Activated CD4-positive, alpha-beta T cell treated with anti-CD3 and anti-CD28 coated beads, Interleukin-2, Interleukin-6, amounts not matched to agents 100 ng/mL and 50 ng/mL, durations not matched to agents 16 hours and 8 hours (primary cell): ENCODE data around the gene SBNO1.
"Not testable (repeated sequence)": the region's sequence is repeated elsewhere in the genome, so short reads cannot be mapped to it uniquely, and the experiment has no call there.

Experiments used
- DNase-seq: peaks from one replicate; pipeline ENCODE4 v3.0.0-alpha.2; 2020

The SBNO1 gene

DNA sequence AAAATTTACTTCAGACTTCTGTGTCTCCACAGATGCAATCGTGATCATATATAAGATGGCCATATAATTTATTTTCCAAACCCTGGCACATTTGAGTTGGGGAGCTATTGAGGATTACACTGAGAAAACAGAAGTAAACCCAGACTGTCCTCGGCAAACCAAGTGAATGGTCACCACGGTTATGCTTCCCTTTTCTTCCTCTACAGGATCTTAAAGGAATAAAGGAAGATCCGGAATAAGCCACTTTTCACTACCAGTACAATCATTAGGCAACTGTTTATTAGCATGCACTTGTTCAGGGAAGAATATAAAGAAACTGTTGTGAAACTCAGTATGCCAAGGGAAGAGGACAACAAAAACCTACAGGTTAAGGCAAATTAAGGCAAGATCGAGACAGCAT, 27.6 kb downstream of the SBNO1 start:
- DNase-seq: no peak

DNA sequence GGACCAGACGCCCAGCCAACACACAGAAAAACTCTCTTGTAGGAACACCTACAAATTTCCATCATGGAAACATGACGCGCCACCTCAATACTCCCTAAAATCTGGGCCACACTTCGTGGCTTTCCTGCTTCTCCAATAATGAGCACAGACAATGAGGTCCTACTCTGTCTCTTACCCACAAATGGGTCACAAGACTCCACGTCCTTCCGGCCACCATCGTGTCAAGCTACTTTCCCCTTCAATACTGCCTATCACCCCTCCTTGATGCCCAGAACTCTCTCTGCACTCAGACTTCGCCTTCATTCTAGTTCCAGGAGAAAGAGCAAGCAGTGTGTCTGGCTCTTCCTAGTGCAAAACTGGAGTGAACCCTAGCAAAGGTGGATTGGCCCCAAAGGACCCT, 28.1 kb downstream of the SBNO1 start:
- DNase-seq: no peak

DNA sequence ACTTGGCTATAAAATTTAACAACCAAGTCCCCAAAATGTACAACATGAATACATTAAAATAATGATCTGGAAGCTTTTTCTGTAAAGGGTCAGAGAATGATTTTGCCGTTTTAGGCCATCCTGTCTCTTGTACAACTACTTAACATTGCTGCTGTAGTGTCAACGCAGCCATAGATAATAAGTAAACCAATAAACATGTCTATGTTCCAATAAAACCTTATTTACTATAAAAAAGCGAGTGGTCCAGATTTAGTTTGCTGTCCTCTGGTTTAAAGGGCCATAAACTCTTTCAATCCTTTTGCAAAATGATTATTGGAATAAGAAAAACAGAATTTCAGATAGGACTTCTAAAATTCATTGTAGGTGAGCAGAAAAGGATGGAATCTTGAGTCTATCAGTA, 29.2 kb downstream of the SBNO1 start:
- DNase-seq: no peak

DNA sequence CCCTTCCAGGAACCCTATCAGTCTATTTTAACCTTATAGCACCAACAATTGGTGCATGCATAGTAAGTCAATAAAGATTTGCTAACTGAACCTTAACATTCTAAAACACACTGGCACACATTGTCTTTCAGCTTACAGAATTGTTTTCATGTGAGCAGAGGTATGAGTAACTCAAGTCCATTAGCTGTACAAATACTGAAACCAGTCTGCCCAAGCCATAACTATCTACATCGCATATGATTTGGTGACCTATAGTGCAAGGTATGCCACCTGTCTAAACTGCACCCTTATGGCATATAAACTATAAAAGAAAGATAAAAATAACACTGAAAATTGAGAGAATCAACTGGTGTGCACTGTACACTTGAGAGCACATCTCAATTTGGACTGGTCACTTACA, 34.8 kb downstream of the SBNO1 start:
- DNase-seq: no peak

DNA sequence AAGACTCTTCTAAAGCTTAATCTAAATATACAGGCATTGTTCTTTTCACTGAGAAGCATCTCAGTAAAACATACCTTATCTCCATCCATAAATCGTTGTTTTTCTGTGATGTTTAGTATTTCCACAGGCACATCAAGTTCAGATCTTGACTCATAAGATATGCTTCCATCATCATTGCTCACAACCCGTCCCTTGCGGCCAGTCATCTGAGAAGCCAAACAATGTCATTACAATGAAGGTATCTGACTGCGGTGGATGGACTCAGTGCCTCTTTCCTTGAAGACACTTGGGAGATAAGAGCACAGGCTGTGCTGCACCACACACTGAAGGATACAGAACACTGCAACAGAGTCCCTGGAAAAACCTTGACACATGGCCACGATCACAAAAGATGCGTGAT, 44.8 kb downstream of the SBNO1 start:
- DNase-seq: no peak

DNA sequence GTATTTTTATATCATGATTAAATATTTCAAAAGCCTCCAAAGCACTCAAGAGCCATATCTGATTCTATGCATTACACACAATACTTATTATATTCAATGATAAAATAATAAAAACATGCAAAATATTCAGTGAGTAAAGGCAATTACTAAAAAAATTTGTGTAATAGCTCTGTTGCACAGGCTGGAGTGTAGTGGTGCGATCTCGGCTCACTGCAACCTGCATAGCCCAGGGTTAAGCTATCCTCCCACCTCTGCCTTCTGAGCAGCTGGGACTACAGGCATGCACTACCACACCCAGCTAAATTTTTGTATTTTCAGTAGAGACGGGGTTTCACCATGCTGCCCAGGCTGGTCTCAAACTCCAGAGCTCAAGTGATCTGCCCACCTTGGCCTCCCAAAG, 45.4 kb downstream of the SBNO1 start:
- no peak for DNase-seq

DNA sequence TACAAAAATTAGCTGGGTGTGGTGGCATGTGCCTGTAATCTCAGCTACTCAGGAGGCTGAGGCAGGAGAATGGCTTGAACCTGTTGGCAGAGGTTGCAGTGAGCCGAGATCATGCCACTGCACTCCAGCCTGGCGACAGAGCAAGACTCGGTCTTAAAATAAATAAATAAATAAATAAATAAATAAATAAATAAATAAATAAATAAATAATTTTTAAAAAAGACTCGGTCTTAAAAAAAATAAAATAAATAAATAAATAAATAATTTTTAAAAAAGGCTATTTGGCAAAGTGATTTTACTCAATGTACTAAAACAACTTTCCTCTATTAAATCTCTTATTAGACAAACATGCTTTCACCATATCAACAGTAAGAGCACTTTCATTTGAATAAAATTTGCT, 51.6 kb downstream of the SBNO1 start:
- not testable (repeated sequence) for DNase-seq

DNA sequence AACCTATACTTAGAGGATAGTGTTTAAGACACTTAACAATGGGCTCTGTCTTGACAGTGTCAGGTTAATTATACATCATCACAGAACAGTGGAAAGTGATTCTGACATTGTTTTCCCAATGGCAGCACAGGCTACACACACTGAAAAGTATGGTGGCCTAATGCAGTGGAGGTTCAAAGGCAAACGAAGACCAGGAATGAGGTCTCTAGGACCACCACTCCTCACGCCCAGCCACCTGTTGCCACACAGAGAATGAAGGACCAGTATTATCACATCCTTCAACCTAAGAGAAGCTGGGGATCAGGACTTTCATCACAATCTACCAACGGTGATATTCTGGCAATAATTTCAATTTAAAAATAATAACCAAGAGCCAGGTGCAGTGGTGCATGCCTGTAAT, 58.4 kb downstream of the SBNO1 start:
- DNase-seq: no peak

DNA sequence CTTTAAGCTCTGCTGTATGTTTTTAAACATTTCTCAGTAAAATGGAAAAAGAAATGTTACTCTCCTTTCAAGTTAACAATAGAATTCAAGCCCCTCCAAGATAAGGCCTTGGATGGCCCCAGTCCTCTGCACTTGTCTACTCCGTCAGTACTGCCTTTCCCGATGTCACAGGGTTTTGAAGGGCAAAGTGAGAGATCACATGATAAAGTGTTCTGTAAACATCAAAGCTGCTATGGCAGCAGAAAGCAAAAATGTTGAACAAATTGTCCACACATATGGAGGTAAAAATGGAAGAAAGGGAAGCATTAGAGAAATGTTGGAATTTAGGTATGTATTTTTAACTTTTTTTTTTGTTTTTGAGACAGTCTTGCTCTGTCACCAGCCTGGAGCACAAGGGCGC, 59.5 kb downstream of the SBNO1 start:
- DNase-seq: no peak

DNA sequence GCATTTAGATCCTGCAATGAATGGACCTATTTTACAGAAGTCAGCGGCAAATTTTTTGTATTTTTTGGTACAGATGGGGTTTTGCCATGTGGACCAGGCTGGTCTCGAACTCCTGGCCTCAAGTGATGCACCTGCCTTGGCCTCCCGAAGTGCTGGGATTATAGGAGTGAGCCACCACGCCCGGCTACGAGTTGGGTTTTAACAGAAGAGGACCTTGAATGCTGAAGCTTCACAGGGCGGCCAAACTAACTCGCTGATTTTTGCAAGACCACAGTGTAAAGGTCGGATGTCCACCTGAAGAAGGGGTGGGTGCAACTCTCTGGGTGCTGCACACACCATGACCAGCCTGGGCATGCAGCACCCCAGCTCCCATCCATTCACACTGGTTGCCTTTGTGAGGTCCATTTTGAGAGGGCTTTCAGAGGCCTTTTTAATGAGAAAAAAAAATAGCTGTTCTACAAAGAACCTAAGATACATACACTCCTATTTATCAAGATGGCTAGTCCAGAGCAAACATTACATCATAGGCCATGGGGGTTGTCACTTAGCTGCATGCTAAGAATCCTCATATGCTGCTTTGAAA, 71.4 kb downstream of the SBNO1 start:
- DNase-seq: no peak

DNA sequence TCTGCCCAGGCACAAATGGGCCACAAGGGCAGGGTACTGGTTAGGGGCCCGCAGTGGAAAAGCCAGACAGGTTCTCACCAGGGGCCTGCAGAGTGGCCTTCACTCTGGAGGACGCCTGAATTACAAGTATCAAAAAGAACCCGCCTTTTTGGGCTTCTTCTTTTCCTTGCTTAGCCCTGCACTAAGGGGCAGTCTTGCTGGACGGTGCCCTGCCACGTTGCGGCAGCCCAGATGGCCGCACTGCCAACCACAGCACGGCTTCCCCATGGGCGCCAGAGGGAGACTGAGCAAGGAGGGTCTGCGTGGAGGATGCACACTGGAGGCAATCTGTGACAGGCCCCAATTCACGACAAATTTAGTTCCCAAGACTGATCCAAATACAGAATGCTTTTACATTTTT, 74.7 kb downstream of the SBNO1 start:
- no peak for DNase-seq

DNA sequence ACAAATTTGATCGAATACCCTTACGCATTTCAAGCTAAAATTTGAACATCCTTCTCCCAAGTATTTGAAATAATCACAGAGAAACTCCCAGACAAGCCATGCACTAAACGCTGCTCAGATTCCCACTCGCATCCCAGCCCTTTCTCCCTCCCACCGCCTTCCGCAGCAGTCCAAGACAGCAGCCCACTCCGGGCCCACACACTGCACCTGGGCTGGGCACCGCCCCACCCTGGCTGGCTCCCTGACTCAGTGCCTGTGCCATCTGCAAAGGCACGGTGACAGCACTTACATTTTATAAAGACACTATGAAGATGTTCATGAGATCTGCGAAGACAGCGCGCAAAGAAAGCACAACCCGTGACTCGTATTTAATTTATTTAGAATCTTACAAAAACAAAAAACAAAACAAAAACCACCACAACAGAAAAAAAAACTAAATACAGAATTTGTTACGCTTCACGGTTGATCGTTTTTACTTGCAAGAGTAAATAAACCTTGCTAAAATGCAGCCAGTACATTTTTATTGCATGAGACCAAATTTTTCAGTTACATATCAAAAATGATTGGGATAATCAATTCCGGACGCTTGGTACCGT, 75.8 kb downstream of the SBNO1 start:
- no peak for DNase-seq

DNA sequence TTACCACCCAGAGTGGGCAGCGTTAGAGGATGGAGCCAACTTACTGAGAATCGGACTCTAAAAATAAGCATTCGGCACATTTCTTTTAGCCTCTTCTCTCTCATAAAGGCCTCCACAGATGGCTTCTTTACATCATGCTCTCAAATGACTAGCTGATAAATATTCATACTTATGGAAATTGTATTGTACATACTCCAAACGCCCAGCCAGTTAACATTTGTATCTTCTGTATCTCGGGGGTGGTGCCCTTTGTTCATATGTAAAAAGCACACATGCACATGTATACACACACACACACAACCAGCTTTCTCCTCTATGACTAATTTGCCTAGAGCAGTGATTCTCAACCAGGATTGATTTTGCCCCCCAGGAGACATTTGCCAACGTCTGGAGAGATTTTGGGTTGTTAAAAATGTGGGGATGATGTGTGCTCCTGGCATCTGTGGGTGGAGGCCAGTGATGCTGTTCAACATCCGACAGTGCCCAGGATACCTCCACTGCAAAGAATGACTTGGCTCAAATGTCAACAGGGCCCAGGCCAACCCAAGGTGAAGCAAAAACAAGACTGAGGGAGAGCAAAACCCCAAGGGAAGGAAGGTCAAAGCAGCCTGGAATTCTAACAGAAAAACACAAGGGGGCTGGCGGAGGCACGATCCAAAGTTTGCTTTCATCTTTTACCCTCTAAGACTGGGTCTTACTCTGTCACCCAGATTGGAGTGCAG, 77.8 kb downstream of the SBNO1 start:
- no peak for DNase-seq

DNA sequence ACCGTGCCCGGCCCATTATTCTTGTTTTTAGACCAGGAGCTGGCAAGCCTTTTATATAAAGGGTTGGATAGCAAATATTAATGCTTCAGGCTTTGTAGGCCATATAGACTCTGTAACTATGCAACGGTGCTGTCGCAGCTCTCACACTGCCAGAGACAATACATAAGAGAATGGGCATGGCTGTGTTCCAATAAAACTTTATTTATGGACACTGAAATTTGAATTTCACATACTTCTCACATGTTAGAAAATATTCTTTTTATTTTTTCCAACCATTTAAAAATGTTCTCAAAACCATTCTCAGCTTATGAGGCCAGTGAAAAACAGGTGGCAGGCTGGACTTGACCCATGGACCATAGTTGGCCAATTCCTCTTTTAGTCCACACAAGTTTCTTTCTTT, 80.0 kb downstream of the SBNO1 start:
- DNase-seq: no peak

DNA sequence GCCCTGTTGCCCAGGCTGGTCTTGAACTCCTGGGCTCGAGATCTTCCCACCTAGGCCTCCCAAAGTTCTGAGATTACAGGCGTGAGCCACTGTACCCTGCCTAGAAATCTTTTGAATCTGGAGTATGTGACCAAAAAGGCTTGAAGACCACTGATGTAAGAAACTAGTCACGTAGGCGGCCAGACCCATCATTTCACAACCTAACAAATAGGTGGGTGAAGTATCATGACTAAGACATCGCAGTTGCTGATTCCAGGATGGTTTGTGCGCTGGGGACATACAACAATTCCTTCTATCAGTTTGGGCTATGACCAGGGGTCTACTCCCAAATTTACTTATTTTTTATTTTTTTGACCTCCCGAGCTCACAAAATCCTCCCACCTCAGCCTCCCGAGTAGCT, 81.2 kb downstream of the SBNO1 start:
- DNase-seq: no peak

DNA sequence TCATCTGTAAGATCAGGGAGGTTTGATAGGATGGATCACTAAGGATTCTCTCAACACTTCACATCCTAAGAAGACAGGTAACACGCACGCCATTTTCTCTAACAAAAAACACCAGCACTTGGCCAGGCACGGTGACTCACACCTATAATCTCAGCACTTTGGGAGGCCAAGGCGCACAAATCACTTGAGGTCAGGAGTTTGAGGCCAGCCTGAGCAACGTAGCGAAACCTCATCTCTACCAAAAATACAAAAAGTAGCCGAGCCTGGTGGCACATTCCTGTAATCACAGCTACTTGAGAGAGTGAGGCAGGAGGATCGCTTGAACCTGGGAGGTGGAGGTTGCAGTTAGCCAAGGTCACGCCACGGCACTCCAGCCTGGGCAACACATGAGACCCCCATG, 82.5 kb downstream of the SBNO1 start:
- no peak for DNase-seq

DNA sequence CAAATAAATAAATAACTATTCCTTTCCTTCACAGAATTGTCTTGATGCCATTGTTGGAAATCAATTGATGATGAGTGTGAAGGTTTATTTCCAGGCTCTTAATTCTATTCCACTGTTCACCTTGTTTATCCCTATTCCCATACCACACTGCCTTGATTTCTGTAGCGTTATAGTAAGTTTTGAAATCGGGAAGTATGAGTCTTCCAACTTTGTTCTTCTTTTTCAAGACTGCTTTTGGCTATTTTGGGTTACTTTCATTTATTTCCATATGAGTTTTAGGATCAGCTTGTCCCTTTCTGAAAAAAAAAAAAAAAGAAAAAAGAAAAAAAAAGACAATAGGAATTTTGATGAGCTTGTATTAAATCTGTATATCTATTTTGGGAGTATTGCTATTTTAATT, 83.7 kb downstream of the SBNO1 start:
- no peak for DNase-seq

DNA sequence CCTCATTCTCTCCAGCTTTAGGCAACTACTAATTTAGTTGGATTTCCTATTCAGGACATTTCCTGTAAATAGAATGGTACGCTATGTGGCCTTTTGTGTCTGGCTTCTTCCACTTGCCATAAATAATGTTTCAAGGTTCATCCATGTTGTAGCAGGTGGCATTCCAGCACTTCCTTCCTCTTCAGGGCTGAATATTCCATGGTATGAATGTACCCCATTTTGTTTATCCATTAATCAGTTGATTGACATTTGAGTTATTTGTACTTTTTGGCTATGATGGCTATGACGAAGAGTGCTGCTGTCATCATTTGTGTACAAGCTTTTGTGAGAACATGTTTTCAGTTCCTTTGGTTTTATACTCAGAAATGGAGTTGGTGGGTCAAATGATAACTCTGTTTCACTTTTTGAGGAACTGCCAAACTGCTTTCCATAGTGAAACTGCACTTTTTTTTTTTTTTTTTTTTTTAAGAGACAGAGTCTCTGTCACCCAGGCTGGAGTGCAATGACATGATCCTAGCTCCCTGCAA, 86.5 kb downstream of the SBNO1 start:
- peak; percentile 74 for DNase-seq

DNA sequence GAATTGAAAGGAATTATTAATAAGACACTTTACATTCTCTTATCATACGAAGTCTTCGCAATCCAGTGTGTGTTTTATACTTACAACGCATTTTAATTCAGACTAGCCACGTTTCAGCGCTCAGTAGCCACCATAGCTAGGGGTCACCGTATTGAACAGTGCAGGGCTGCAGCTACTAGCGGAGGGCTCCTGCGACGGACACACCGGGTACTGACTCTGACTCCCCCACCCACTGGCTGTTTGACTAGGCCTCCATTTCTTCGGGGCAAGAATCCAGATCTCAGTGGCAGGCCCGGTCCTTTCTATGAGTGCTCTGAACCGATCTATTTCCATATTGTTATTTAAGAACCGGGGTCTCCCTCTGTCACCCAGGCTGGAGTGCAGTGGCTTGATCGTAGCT, 91.5 kb downstream of the SBNO1 start:
- no peak for DNase-seq

DNA sequence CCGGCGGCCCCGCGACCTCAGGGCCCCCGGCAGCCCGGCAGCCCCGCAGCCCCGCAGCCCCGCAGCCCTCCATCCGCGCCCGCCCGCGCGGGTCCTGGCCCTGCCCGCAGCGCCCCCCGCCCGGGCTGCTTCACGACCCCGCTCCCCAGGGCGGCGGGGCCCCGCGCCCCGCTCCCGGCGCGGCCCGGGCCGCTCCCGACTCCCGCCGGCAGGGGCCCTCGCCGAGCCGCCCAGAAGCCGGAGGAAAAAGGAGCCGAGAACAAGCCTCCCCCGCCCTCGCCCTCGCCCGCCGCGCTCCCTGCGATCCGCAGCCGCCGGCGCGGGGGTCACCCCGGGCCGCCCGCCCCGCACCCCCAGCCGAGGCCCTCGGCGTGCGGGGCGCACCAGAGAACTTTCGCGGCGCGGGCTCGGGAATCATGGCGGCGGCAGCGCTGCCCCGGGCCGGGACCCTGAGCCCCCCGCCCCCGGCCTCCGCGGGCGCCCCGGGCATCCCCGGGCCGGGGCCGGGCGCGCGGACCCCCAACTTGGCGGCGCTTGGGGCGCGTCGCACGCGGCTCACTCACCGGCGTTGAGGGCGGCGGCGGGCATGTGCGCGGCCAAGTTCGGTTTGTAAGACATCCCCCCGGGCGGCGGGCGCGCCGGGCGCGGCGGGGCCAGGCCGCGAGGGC, 93.5 kb downstream of the SBNO1 start:
- DNase-seq: peak; percentile 82

DNA sequence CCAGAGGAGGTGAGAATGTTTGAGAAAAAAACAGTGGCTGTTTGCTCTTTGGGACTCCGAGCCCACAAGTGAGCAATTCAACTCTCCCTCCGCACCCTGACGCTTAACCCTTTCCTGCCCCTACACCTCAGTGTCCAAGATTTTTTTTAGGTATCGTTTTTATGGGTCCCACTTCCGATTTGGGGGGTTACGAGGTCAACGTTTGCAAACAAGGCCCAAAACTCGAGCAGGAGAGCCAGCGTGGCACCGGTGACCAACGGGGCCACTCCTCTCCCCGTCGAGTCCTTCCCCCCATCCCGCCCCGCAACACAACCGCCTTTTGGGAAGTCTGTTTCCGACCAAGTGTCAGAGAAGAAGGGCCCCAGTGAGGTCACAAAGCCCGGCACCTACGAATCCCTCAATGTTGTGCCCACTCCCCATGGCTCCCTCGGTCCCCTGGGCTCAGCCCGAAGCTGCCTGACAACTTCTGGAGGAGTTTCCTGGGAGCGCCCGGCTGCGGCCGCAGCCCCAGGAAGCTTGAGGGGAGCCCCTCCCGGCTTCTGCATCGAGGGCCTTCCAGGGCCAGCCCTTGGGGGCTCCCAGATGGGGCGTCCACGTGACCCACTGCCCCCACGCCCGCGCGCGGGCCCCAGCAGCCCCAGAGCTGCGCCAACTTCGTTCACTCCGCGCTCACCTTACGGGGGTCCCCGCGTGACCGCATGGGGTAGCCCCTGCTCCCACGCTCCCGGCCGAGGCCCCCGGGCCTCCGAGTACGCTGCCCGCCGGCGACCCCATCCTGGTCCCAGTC, 94.2 kb downstream of the SBNO1 start:
- DNase-seq: peak; percentile 23

DNA sequence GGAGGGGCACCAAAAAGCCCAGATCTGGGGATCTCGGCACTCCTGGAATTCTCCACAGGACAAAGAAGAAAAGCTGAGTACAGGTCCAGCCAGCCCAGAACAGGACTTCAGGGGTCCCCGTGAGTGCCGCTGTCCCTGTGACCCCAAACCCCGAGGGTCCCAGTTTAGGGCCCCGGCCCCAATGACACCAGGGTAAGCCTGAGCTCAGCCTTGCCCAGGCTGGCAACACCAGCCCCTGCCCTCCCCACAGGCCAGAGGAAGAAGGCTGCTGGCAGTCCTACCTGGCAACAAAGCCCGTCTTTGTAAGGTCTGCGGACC, 94.8 kb downstream of the SBNO1 start:
- no peak for DNase-seq

DNA sequence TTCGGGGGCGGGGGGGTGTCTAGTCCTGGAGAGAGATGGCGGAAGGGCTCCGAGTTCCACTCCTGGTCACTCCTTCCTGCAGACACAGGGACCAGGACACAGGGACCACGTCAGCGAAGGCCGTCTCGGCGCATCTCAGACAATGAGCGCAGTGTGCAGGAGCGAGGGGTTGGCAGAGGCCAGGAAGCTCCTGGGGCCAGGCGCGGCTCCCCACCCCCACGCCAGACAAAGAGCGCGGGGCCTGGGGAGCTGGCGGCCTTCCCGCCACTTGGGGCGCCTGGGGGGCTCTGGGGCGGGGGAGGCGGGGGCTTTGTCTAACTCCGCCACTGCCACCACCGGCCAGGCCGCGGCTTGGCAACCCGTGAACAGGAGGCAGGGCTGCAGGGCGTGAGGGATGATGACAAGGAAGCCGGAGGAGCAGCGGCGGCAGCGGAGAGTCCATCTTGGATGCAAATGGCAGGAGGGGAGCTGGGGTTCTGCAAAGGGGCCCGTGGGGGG, 95.2 kb downstream of the SBNO1 start:
- DNase-seq: peak; percentile 52
